HG03442 (cell line): Measurements from ENCODE around the gene TSC22D4.
"Not testable (repeated sequence)": the region's sequence is repeated elsewhere in the genome, so short reads cannot be mapped to it uniquely, and the experiment has no call there.

Experiments used
- ATAC-seq: cut with Tn5 transposase; IDR thresholded peaks from one replicate; pipeline ENCODE4 v1.9.1; 2021; ENCODE audit warnings: mild to moderate bottlenecking, moderate library complexity; ENCODE audit not compliant: unreplicated experiment

The TSC22D4 gene

DNA sequence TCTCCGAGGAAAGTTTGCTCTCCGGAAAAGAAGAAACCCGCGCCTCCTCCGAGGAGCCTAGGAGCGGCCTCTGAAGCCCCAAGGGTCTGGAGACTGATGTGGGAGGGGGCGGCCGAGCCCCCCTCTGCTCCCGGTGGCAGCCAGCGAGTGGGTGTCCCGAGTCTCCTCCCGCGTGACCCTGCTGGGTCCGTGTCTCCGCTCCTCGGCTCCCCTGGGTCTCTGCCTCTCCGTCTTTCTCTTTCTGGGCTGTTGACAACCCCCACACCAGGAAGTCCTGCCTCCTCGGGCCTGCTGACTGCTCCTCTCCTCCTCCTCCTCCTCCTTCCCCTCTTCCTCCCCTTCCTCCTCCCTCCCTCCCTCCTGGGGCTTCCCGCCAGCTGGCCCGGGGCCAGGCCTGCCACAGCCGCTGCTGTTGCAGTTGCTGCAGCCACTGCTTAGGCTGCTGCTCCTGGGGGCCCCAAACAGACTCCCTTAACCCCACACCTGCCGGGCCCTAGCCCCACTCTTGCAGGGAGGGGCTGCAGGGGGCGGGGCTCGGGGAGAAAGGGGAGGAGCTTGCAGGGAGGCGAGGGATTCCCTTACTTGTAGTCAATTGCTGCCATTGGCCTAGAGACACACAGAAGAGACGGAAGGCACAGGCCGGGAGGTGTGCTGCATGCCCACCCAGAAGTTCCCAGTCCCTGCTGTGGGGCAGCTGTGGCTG, at the start of gene TSC22D4:
TSS of gene TSC22D4 (minus strand) at position 257 of the 703 bp plus-strand sequence. CDS start 1,176 bp downstream, outside the sequence.
- no peak for ATAC-seq

DNA sequence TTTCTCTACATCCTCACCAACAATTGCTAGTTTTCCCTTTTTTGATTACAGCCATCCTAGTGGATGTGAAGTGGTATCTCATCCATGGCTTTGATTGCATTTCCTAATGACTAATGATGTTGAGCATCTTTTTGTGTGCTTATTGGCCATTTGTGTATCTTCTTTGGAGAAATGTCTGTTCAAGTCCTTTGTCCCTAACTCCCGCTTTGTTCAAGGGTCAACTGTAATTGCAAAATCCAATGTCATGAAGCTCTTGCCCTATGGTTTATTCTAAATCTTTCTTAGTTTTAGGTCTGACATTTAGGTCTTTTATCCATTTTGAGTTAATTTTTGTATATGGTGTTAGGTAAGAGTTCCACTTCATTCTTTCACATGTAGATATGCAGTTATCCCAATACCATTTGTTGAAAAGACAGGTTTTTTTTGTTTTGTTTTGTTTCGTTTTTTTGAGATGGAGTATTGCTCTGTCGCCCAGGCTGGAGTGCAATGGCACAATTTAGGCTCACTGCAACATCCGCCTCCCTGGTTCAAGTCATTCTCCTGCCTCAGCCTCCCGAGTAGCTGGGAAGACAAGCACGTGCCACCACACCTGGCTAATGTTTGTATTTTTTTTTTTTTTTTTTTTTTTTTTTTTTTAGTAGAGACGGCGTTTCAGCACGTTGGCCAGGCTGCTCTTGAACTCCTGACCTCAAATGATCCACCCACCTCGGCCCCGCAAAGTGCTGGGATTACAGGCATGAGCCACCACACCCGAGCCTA, 49.3 kb upstream of the TSC22D4 start:
- not testable (repeated sequence) for ATAC-seq

DNA sequence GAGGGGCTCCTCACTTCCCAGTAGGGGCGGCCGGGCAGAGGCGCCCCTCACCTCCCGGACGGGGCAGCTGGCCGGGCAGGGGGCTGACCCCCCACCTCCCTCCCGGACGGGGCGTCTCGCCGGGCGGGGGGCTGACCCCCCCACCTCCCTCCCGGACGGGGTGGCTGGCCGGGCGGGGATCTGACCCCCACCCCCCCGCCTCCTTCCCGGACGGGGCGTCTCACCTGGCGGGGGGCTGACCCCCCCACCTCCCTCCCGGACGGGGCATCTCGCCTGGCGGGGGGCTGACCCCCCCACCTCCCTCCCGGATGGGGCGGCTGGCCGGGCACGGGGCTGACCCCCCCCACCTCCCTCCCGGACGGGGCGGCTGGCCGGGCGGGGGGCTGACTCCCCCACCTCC, 44.2 kb upstream of the TSC22D4 start:
- not testable (repeated sequence) for ATAC-seq

- ATAC-seq: not testable (repeated sequence)
Observed at GRCh38 chr7:100521909-100522593, 43.0 kb upstream of the TSC22D4 start.

- ATAC-seq: no peak
Observed at GRCh38 chr7:100521076-100521475, 42.1 kb upstream of the TSC22D4 start.

GRCh38 chr7:100520138-100520537, 41.1 kb upstream of the TSC22D4 start:
- ATAC-seq: no peak

DNA sequence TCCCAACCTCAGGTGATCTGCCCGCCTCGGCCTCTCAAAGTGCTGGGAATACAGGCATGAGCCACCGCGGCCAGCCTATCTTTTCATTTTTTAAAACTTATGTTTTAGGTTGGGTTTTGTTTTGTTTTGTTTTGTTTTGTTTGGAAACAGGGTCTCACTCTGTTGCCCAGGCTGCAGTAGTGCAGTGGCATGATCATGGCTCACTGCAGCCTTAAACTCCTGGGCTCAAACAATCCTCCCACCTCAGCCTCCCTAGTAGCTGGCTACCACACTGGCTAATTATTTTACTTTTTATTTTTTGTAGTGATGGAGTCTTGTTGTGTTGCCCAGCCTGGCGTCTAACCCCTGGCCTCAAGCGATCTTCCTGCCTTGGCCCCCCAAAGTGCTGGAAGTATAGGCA, 40.6 kb upstream of the TSC22D4 start:
- ATAC-seq: no peak

DNA sequence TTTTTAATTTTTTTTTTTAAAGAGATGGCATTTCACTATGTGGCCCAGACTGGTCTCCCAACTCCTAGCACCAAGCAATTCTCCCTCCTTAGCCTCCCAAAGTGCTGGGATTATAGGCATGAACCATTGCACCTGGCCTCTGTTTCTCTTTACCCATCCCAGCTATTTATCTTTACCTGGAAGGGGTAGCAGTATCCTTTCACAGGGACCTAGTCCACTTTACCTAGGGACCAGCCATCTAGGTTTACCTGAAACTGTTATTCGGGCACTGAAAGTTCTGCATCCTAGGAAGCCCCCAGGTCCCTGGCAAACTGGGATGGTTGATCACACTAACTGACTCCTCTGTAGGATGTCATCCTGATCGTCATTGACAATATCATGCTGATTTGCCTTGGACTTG, 38.3 kb upstream of the TSC22D4 start:
- ATAC-seq: no peak

- ATAC-seq: peak; percentile 52
Observed at GRCh38 chr7:100516135-100516812, 37.3 kb upstream of the TSC22D4 start.

DNA sequence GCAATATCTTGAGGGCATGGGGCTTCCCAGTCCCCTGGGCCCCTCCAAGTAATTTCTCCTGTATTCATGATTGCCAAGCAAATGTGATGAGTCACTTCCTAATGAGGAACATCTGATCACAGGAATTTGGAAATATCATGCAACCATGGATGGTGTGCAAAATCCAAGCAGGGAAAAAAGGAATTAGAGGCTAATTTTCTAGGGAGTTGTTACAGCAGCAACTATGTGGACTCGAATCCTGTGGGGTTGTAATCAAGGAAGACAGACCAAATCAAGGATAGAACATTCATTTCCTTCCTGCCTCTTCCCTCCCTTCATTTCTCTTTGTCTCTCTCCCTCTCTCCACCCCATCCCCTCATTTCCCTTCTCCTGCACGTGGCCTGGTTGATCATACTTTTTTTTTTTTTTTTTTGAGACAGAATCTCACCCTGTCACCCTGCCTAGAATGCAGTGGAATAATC, 36.1 kb upstream of the TSC22D4 start:
- ATAC-seq: no peak

GRCh38 chr7:100513212-100513810, 34.3 kb upstream of the TSC22D4 start:
- ATAC-seq: no peak

- ATAC-seq: no peak
Observed at GRCh38 chr7:100510437-100511239, 31.6 kb upstream of the TSC22D4 start.

- no peak for ATAC-seq
Observed at GRCh38 chr7:100509231-100509630, 30.2 kb upstream of the TSC22D4 start.

DNA sequence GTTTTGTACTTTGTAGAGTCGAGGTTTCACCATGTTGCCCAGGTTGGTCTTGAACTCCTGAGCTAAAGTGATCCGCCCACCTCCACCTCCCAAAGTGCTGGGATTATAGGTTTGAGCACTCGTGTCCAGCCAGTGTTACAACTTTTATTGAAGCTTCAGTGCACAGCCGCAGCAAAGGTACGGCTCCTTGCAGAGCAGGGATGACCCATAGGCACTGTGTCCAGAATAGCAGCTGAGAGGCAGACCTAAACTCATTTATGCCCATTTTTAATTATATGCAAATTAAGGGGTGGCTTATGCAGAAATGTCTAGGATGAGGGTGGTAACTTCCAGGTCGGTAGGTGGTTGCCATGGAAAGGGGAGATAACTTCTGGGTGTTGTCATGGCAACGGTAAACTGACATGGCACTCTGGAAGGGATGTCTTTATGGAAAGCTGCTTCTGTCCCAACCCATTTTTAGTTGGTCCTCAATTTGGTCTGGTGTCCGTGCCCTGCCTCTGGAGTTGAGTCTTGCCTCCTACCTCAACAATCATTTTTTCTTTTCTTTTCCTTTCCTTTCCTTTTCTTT, 27.4 kb upstream of the TSC22D4 start:
- ATAC-seq: no peak

- ATAC-seq: no peak
Observed at GRCh38 chr7:100504887-100505611, 26.0 kb upstream of the TSC22D4 start.

- not testable (repeated sequence) for ATAC-seq
Observed at GRCh38 chr7:100504031-100504430, 25.0 kb upstream of the TSC22D4 start.

DNA sequence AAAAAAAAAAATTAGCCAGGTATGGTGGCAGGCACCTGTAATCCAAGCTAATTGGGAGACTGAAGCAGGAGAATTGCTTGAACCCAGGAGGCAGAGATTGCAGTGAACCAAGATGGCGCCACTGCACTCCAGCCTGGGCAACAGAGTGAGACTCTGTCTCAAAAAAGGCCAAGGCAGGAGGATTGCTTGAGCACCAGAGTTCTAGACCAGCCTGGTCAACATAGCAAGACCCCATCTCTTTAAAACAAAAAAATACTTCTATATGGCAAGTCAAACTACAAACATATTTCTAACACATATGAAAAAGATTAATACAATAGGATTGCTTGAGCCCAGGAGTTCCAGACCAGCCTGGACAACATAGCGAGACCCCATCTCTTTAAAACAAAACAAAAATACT, 21.7 kb upstream of the TSC22D4 start:
- ATAC-seq: not testable (repeated sequence)

DNA sequence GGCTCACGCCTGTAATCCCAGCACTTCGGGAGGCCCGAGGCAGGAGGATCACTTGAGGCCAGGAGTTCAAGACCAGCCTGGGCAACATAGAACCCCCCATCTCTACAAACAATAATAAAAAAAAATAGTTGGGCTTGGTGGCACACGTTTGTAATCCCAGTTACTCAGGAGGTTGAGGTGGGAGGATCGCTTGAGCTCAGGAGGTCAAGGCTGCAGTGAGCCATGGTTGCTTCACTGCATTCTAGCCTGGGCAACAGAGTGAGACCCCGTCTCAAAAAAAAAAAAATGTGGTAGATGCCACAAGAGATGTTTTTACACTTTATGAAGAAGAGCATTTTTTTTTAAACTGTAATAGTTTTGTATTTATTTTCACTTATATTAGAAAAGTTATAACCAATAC, 17.5 kb upstream of the TSC22D4 start:
- no peak for ATAC-seq
